ENCODE results near the gene PRCD. TPM values are rescaled to one million over a fixed set of nuclear protein-coding genes. Genes with fewer than 3 reads are reported as not detected.
"Not testable (repeated sequence)": the region's sequence is repeated elsewhere in the genome, so short reads cannot be mapped to it uniquely, and the experiment has no call there.

PRCD gene
- polyA plus RNA-seq, 1 donor from 2014 or later = 22.5 TPM

DNA sequence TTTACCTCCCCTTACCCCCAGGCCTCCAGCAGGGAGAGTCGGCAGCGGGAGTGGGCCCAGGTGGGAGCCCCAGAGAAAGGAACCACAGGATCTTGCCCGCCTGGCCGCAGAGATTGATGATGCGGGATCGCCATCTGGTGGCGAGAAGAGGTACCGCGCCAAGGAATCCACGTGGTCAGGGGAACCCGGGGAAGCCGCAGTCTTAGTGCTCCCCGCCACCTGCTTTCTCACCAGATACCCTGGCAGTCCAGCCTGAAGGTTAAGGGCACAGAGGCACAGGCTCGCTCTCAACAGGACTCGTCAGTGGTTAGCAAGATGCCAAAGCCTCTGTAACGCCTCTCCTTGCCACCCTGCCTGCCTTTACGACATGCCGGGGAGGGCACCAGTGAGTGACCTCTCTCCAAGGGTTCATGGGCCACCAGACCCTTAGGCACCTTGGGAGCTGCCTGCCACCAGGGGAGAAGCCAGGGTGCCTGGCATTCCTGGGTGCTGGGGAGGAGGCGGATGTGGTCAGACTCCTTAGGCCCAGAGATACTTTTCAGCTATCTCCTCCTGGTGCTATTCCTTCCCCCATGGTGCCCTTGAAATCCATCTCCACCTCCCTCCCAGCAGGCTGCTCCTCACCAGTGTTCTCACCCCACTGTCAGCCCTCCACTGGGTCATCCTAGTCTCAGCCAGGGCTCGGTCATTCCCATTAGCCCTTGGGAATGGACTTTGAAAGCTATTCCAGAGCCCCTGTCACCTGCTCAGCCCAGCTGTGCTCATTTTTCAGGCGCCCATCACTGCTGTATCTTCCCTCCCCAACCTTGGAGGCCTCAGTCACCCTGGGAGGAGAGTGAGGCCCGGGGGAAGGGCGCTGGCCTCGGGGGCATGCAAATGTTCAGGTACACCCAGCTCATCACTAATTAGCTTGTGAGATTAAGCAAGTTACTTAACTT, 33.2 kb upstream of the PRCD start:
- H3K27ac ChIP-seq (ENCODE audit: low read length) = no peak overlapping the region
- no peaks in the 10 kb centered on the region for H4K20me1 ChIP-seq (ENCODE audit: insufficient read depth)
- H3F3A ChIP-seq (ENCODE audit: insufficient read depth, low read length, poor library complexity, severe bottlenecking) = no peaks in the 10 kb centered on the region
- no peaks in the 10 kb centered on the region for H3K9me3 ChIP-seq (ENCODE audit: low read length)
- no peak overlapping the region for H2AFZ ChIP-seq (ENCODE audit: low read depth, low read length)
- H3K4me2 ChIP-seq (ENCODE audit: low read length) = no peak overlapping the region
- no peak overlapping the region for H3K9ac ChIP-seq (ENCODE audit: low read length)
- peaks cover 7% of the 10 kb centered on the region for H3K27me3 ChIP-seq (ENCODE audit: insufficient read depth, low read depth, low read length)
- no peaks in the 10 kb centered on the region for H3K79me2 ChIP-seq (replicated peaks; ENCODE audit: insufficient read depth, low read length)
- no peak overlapping the region for H3K4me3 ChIP-seq (ENCODE audit: low read length)
- no peaks in the 10 kb centered on the region for H3K9me2 ChIP-seq (ENCODE audit: insufficient read depth, low read length)
- no peak for TF ChIP-seq POLR2AphosphoS5 (IDR thresholded peaks at IDR 0.05)
- TF ChIP-seq, protein P1, sequence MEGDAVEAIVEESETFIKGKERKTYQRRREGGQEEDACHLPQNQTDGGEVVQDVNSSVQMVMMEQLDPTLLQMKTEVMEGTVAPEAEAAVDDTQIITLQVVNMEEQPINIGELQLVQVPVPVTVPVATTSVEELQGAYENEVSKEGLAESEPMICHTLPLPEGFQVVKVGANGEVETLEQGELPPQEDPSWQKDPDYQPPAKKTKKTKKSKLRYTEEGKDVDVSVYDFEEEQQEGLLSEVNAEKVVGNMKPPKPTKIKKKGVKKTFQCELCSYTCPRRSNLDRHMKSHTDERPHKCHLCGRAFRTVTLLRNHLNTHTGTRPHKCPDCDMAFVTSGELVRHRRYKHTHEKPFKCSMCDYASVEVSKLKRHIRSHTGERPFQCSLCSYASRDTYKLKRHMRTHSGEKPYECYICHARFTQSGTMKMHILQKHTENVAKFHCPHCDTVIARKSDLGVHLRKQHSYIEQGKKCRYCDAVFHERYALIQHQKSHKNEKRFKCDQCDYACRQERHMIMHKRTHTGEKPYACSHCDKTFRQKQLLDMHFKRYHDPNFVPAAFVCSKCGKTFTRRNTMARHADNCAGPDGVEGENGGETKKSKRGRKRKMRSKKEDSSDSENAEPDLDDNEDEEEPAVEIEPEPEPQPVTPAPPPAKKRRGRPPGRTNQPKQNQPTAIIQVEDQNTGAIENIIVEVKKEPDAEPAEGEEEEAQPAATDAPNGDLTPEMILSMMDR (IDR thresholded peaks at IDR 0.05; ENCODE audit: poor library complexity, severe bottlenecking) = peak; percentile 98
- peak; percentile 74 for TF ChIP-seq MXI1 (conservative IDR thresholded peaks at IDR 0.05; ENCODE audit: poor library complexity, severe bottlenecking)
- no peak for TF ChIP-seq EZH2 (IDR thresholded peaks at IDR 0.05; ENCODE audit: borderline replicate concordance, insufficient read depth, low read length, poor library complexity, severe bottlenecking)
- peak; percentile 98 for TF ChIP-seq SMC3 (conservative IDR thresholded peaks at IDR 0.05; ENCODE audit: poor library complexity)
- peak; percentile 36 for TF ChIP-seq EP300 (conservative IDR thresholded peaks at IDR 0.05; ENCODE audit: poor library complexity, severe bottlenecking)
- peak; percentile 98 for TF ChIP-seq RAD21 (conservative IDR thresholded peaks at IDR 0.05)
- no peak for TF ChIP-seq TAF1 (IDR thresholded peaks at IDR 0.05; ENCODE audit: low read depth)
- TF ChIP-seq, protein P2, sequence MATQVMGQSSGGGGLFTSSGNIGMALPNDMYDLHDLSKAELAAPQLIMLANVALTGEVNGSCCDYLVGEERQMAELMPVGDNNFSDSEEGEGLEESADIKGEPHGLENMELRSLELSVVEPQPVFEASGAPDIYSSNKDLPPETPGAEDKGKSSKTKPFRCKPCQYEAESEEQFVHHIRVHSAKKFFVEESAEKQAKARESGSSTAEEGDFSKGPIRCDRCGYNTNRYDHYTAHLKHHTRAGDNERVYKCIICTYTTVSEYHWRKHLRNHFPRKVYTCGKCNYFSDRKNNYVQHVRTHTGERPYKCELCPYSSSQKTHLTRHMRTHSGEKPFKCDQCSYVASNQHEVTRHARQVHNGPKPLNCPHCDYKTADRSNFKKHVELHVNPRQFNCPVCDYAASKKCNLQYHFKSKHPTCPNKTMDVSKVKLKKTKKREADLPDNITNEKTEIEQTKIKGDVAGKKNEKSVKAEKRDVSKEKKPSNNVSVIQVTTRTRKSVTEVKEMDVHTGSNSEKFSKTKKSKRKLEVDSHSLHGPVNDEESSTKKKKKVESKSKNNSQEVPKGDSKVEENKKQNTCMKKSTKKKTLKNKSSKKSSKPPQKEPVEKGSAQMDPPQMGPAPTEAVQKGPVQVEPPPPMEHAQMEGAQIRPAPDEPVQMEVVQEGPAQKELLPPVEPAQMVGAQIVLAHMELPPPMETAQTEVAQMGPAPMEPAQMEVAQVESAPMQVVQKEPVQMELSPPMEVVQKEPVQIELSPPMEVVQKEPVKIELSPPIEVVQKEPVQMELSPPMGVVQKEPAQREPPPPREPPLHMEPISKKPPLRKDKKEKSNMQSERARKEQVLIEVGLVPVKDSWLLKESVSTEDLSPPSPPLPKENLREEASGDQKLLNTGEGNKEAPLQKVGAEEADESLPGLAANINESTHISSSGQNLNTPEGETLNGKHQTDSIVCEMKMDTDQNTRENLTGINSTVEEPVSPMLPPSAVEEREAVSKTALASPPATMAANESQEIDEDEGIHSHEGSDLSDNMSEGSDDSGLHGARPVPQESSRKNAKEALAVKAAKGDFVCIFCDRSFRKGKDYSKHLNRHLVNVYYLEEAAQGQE (IDR thresholded peaks at IDR 0.05; ENCODE audit: borderline replicate concordance) = no peak
- H3K36me3 ChIP-seq (ENCODE audit: insufficient read depth, low read length) = no peaks in the 10 kb centered on the region

DNA sequence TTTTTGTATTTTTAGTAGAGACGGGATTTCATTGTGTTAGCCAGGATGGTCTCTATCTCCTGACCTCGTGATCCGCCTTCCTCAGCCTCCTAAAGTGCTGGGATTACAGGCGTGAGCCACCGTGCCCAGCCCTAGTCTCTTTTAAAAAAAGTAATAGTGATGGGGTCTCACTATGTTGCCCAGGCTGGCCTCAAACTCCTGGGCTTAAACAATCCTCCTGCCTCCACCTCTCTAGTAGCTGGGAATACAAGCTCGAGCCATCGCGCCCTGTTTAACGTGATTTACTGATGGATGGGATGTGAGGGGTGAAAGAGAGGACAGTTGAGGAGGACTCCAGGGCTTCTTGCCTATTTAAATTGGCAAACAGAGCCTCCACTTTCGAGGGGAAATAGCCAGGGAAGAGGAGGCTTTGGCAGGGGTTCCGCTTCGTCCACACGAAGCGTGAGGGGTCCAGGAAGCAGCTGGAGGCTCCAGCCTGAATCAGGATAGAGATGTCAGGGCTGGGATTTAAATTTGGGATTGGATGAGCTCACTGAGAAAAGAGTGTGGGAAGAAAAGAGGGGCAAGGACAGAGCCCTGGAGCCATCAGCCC, 31.3 kb upstream of the PRCD start:
- not testable (repeated sequence) for H2AFZ ChIP-seq (ENCODE audit: low read depth, low read length); H3K9me3 ChIP-seq (ENCODE audit: low read length)

More for the DNA sequence above, 31.3 kb upstream of the PRCD start:
- not testable (repeated sequence) for H3K79me2 ChIP-seq (replicated peaks; ENCODE audit: insufficient read depth, low read length); H3K27me3 ChIP-seq (ENCODE audit: insufficient read depth, low read depth, low read length); H3F3A ChIP-seq (ENCODE audit: insufficient read depth, low read length, poor library complexity, severe bottlenecking); H3K9me2 ChIP-seq (ENCODE audit: insufficient read depth, low read length); H4K20me1 ChIP-seq (ENCODE audit: insufficient read depth); H3K4me3 ChIP-seq (ENCODE audit: low read length); H3K27ac ChIP-seq (ENCODE audit: low read length); H3K4me2 ChIP-seq (ENCODE audit: low read length); H3K36me3 ChIP-seq (ENCODE audit: insufficient read depth, low read length); H3K9ac ChIP-seq (ENCODE audit: low read length)
